Progenitor cell of endocrine pancreas (in vitro differentiated cells): ENCODE data around the gene PLXNC1. TPM values are rescaled to one million over a fixed set of nuclear protein-coding genes. Genes with fewer than 3 reads are reported as not detected.

Experiments used
- DNase-seq: peaks from one replicate; pipeline ENCODE4 v3.0.0; 2021; ENCODE audit warnings: low spot score; ENCODE audit not compliant: unreplicated experiment
- H3K27ac Mint-ChIP-seq: 2 replicates; pipeline ENCODE4 v1.8.0; 2021; ENCODE audit warnings: mild to moderate bottlenecking, moderate library complexity, mixed read lengths
- H3K27me3 Mint-ChIP-seq: 2 replicates; pipeline ENCODE4 v1.8.0; 2021; ENCODE audit warnings: mixed read lengths
- H3K36me3 Mint-ChIP-seq: 2 replicates; pipeline ENCODE4 v1.8.0; 2022; ENCODE audit warnings: mixed read lengths; ENCODE audit not compliant: insufficient read depth
- H3K4me1 Mint-ChIP-seq: 2 replicates; pipeline ENCODE4 v1.8.0; 2021; ENCODE audit warnings: low read depth, mixed read lengths
- H3K4me3 Mint-ChIP-seq: 2 replicates; pipeline ENCODE4 v1.8.0; 2021; ENCODE audit warnings: low read depth, mild to moderate bottlenecking, moderate library complexity, mixed read lengths
- H3K9me3 Mint-ChIP-seq: 2 replicates; pipeline ENCODE4 v1.8.0; 2021; ENCODE audit warnings: low read depth, mixed read lengths
- CTCF ChIP-seq: fragments of 200-600 bp; sonication (generic); IDR thresholded peaks from one replicate; pipeline ENCODE4 v1.5.0; 2021; ENCODE audit warnings: antibody characterized with exemption, mild to moderate bottlenecking; ENCODE audit not compliant: unreplicated experiment
- total RNA-seq: library from RNA; stranded (reverse); gene quantifications from 2 replicates; pipeline ENCODE4 v1.2.1, GENCODE V29; 2021

Gene PLXNC1
- total RNA-seq, 1 donor from 2014 or later, result 25.7 TPM

GRCh38 chr12:94318181-94318580 is 169.8 kb downstream of the PLXNC1 start:
- H3K36me3 Mint-ChIP-seq, result peaks cover 48% of the 10 kb centered on the region
- no peak for DNase-seq
- no peak overlapping the region for H3K27ac Mint-ChIP-seq
- H3K4me1 Mint-ChIP-seq, result no peaks in the 10 kb centered on the region
- H3K27me3 Mint-ChIP-seq, result no peaks in the 10 kb centered on the region
- no peak for TF ChIP-seq CTCF
- H3K4me3 Mint-ChIP-seq, result no peak overlapping the region
- H3K9me3 Mint-ChIP-seq, result peaks cover 44% of the 10 kb centered on the region

DNA sequence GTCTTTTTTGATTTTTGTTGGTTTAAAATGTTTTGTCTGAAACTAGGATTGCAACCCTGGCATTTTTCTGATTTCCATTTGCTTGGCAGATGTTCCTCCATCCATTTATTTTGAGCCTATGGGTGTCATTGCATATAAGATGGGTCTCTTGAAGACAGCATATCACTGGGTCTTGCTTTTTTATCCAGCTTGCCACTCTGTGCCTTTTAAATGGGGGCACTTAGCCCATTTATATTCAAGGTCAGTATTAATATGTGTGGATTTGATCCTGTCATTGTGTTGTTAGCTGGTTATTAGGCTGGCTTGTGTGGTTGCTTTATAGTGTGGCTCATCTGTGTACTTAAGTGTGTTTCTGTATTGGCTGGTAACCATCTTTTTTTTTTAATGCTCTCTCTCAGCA is 171.7 kb downstream of the PLXNC1 start:
- Mint-ChIP-seq H3K9me3 (peaks cover 53% of the 10 kb centered on the region), H3K27ac (no peak overlapping the region), H3K4me3 (no peak overlapping the region), H3K36me3 (peaks cover 62% of the 10 kb centered on the region), H3K27me3 (no peaks in the 10 kb centered on the region), H3K4me1 (no peaks in the 10 kb centered on the region)
- DNase-seq, result no peak
- TF ChIP-seq CTCF, result no peak

- no peak for DNase-seq
- peaks cover 50% of the 10 kb centered on the region for H3K9me3 Mint-ChIP-seq
- no peak overlapping the region for H3K4me3 Mint-ChIP-seq
- H3K36me3 Mint-ChIP-seq, result peaks cover 63% of the 10 kb centered on the region
- TF ChIP-seq CTCF, result no peak
- no peak overlapping the region for H3K27ac Mint-ChIP-seq
- H3K4me1 Mint-ChIP-seq, result no peaks in the 10 kb centered on the region
- no peaks in the 10 kb centered on the region for H3K27me3 Mint-ChIP-seq
These were observed 174.0 kb downstream of the PLXNC1 start for GRCh38 chr12:94322346-94322745.

DNA sequence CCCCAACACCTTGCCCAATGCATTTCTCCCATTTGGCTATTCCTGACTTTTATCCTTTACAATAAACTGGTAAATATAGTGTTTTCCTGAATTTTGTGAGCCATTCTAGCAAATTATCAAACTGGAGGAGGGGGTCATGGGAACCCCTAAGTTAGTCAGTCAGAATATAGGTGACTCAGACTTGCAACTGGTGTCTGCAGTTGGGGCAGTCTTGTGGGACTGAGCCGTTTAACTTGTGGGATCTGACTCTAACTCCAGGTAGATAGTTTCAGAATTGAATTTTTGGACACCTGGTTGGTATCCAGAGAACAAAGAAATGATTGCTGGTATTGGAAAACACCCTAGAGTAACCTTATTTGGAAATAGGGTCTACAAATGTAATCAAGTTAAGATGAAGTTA is 177.9 kb downstream of the PLXNC1 start:
- Mint-ChIP-seq H3K27me3 (no peaks in the 10 kb centered on the region), H3K4me1 (no peaks in the 10 kb centered on the region), H3K27ac (no peak overlapping the region), H3K9me3 (peaks cover 15% of the 10 kb centered on the region), H3K36me3 (peaks cover 32% of the 10 kb centered on the region), H3K4me3 (no peak overlapping the region)
- no peak for DNase-seq
- no peak for TF ChIP-seq CTCF

- no peak for DNase-seq
- H3K4me3 Mint-ChIP-seq, result no peak overlapping the region
- H3K27ac Mint-ChIP-seq, result no peak overlapping the region
- TF ChIP-seq CTCF, result no peak
- peaks cover 29% of the 10 kb centered on the region for H3K36me3 Mint-ChIP-seq
- H3K27me3 Mint-ChIP-seq, result no peaks in the 10 kb centered on the region
- H3K9me3 Mint-ChIP-seq, result peaks cover 10% of the 10 kb centered on the region
- peaks cover 2% of the 10 kb centered on the region for H3K4me1 Mint-ChIP-seq
These were observed 178.3 kb downstream of the PLXNC1 start for GRCh38 chr12:94326727-94327126.
